GM23248 (cell line): ENCODE data around the gene CSF2.

Experiments
- EZH2 ChIP-seq: fragments of 200-600 bp; sonication (generic); IDR thresholded peaks from 2 replicates; pipeline ENCODE4 v1.6.1; 2018; ENCODE audit warnings: antibody characterized with exemption, mild to moderate bottlenecking; ENCODE audit not compliant: insufficient read depth, poor library complexity, severe bottlenecking
- EZH2phosphoT487 ChIP-seq: fragments of 200-600 bp; sonication (generic); IDR thresholded peaks from 2 replicates; pipeline ENCODE4 v1.6.1; 2018; ENCODE audit warnings: antibody characterized with exemption, moderate library complexity, mild to moderate bottlenecking, low read depth; ENCODE audit not compliant: insufficient read depth

DNA sequence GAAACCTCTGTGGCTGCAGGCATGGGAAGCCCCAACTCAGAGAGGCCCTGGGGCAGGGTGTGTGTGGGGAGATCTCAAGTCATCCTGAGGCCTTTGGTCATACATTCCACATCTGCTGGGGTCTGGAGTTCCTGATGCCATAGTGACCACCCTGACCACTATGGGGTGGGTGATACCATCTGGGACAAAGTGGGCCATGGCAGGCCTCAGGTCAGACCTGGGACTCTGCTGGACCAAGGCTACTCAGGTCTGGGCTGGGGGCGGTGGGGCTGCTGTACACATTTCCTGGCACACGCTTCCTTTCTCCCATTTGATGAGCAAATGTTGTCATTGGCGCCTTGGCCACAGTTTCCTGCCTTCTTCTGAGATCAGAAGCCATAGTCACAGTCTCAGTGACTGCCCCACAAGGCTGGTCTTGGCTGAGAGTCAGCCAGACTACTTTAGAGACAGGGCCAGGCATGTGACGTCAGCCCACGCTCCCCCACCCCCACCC is 47.0 kb upstream of the CSF2 start:
- TF ChIP-seq EZH2 (no peak), EZH2phosphoT487 (no peak)
